Measurements from ENCODE around the gene TAF5L.

- TF ChIP-seq EZH2 (IDR thresholded peaks at IDR 0.05; ENCODE audit: borderline replicate concordance, low read length) = no peak
- no peak for TF ChIP-seq CTCF (IDR thresholded peaks at IDR 0.05; ENCODE audit: low read length)
Observed at GRCh38 chr1:229642970-229643369, 17.0 kb upstream of the TAF5L start.
